HG03025 (cell line): ENCODE results near the gene SNCB.
A peak's percentile ranks its signal among the peaks of the same experiment; 100 is the strongest.

Source experiments
- ATAC-seq: cut with Tn5 transposase; IDR thresholded peaks from one replicate; pipeline ENCODE4 v1.9.1; 2021; ENCODE audit warnings: mild to moderate bottlenecking, moderate library complexity; ENCODE audit not compliant: unreplicated experiment, low FRiP score

SNCB gene

GRCh38 chr5:176625966-176626875 lies 4.1 kb downstream of the SNCB start:
- ATAC-seq, result no peak

- no peak for ATAC-seq
These were observed 4.8 kb downstream of the SNCB start for GRCh38 chr5:176625512-176625911.

GRCh38 chr5:176624938-176625337 lies 5.4 kb downstream of the SNCB start:
- ATAC-seq, result no peak

GRCh38 chr5:176624142-176624541 lies 6.2 kb downstream of the SNCB start:
- ATAC-seq, result no peak

- ATAC-seq, result no peak
These were observed 8.7 kb downstream of the SNCB start for GRCh38 chr5:176621661-176622079.

- no peak for ATAC-seq
These were observed 9.9 kb downstream of the SNCB start for GRCh38 chr5:176620333-176620981.

GRCh38 chr5:176619569-176620332 lies 10.6 kb downstream of the SNCB start:
- no peak for ATAC-seq

GRCh38 chr5:176619203-176619568 lies 11.1 kb downstream of the SNCB start:
- ATAC-seq, result no peak

GRCh38 chr5:176618783-176619182 lies 11.6 kb downstream of the SNCB start:
- no peak for ATAC-seq

GRCh38 chr5:176616511-176616910 lies 13.8 kb downstream of the SNCB start:
- no peak for ATAC-seq

- ATAC-seq, result no peak
These were observed 15.4 kb downstream of the SNCB start for GRCh38 chr5:176614805-176615478.

- no peak for ATAC-seq
These were observed 17.5 kb downstream of the SNCB start for GRCh38 chr5:176612855-176613254.

GRCh38 chr5:176612008-176612407 lies 18.3 kb downstream of the SNCB start:
- ATAC-seq, result no peak

GRCh38 chr5:176611435-176611834 lies 18.9 kb downstream of the SNCB start:
- ATAC-seq, result no peak

GRCh38 chr5:176610435-176610773 lies 19.9 kb downstream of the SNCB start:
- ATAC-seq, result peak; percentile 4

- ATAC-seq, result peak; percentile 68
These were observed 20.5 kb downstream of the SNCB start, which contains the start of gene GPRIN1 for GRCh38 chr5:176609724-176610434. Gene GPRIN1 (minus strand): TSS chr5:176610156. CDS start chr5:176599834, 10,322 bp downstream.

- peak; percentile 3 for ATAC-seq
These were observed 21.2 kb downstream of the SNCB start for GRCh38 chr5:176608937-176609723.

- ATAC-seq, result no peak
These were observed 22.1 kb downstream of the SNCB start for GRCh38 chr5:176608142-176608705.

- no peak for ATAC-seq
These were observed 23.5 kb downstream of the SNCB start for GRCh38 chr5:176606875-176607274.
